ENCODE measurements around the gene VEGFC.

VEGFC gene

GRCh38 chr4:176734461-176734860 is 58.3 kb downstream of the VEGFC start:
- no peak overlapping the region for H2AK5ac ChIP-seq (ENCODE audit: low read length)
- WGBS (ENCODE audit: extremely low coverage, insufficient coverage, low lambda C conversion rate): no CpG with 5 or more reads among the region's 4 CpGs
- H2BK120ac ChIP-seq (ENCODE audit: low read depth, low read length): no peak overlapping the region
- DNase-seq: no peak
- H3K79me1 ChIP-seq (ENCODE audit: low read length): no peaks in the 10 kb centered on the region
- no peak overlapping the region for H3K9ac ChIP-seq (ENCODE audit: low read length)
- H3K56ac ChIP-seq (ENCODE audit: low read length): no peak overlapping the region
- H4K5ac ChIP-seq (ENCODE audit: low read length): no peak overlapping the region
- H3K79me2 ChIP-seq (ENCODE audit: control insufficient read depth, insufficient read depth, low read length): no peaks in the 10 kb centered on the region
- H3K27me3 ChIP-seq (ENCODE audit: insufficient read depth, low read length, poor library complexity): no peaks in the 10 kb centered on the region
- no peak overlapping the region for H2BK5ac ChIP-seq (ENCODE audit: low read length)
- no peak overlapping the region for H3K4ac ChIP-seq (ENCODE audit: low read depth, low read length)
- no peaks in the 10 kb centered on the region for H3K36me3 ChIP-seq (ENCODE audit: control insufficient read depth, insufficient read depth, low read length)
- H3K4me2 ChIP-seq (ENCODE audit: low read length): no peak overlapping the region
- H3K4me1 ChIP-seq (ENCODE audit: control insufficient read depth, low read depth, low read length): no peaks in the 10 kb centered on the region
- no peak overlapping the region for H4K8ac ChIP-seq (ENCODE audit: low read depth, low read length)
- no peak overlapping the region for H3K18ac ChIP-seq (ENCODE audit: low read length)
- no peak overlapping the region for H3K23ac ChIP-seq (ENCODE audit: low read length)
- no peak overlapping the region for H3K27ac ChIP-seq (ENCODE audit: low read depth, low read length)
- no peak overlapping the region for H2BK15ac ChIP-seq (replicated peaks; ENCODE audit: low read depth)
- H3K4me3 ChIP-seq (ENCODE audit: low read length): no peak overlapping the region

GRCh38 chr4:176729489-176729888 is 63.2 kb downstream of the VEGFC start:
- Histone ChIP-seq H2BK120ac (ENCODE audit: low read depth, low read length) (no peak overlapping the region), H4K5ac (ENCODE audit: low read length) (no peak overlapping the region), H3K23ac (ENCODE audit: low read length) (no peak overlapping the region), H3K27me3 (ENCODE audit: insufficient read depth, low read length, poor library complexity) (no peaks in the 10 kb centered on the region), H4K8ac (ENCODE audit: low read depth, low read length) (no peak overlapping the region), H3K56ac (ENCODE audit: low read length) (no peak overlapping the region), H3K4me3 (ENCODE audit: low read length) (no peak overlapping the region), H3K9ac (ENCODE audit: low read length) (no peak overlapping the region), H3K36me3 (ENCODE audit: control insufficient read depth, insufficient read depth, low read length) (no peaks in the 10 kb centered on the region), H2BK5ac (ENCODE audit: low read length) (no peak overlapping the region), H3K79me1 (ENCODE audit: low read length) (no peaks in the 10 kb centered on the region), H3K4ac (ENCODE audit: low read depth, low read length) (no peak overlapping the region), H3K4me2 (ENCODE audit: low read length) (no peak overlapping the region), H3K27ac (ENCODE audit: low read depth, low read length) (no peak overlapping the region), H3K18ac (ENCODE audit: low read length) (no peak overlapping the region), H2BK15ac (replicated peaks; ENCODE audit: low read depth) (no peak overlapping the region), H2AK5ac (ENCODE audit: low read length) (no peak overlapping the region), H3K4me1 (ENCODE audit: control insufficient read depth, low read depth, low read length) (no peaks in the 10 kb centered on the region), H3K79me2 (ENCODE audit: control insufficient read depth, insufficient read depth, low read length) (no peaks in the 10 kb centered on the region)
- DNase-seq: no peak
- WGBS (ENCODE audit: extremely low coverage, insufficient coverage, low lambda C conversion rate): 100% methylated on average over 2 of the region's 3 CpGs

- no peak overlapping the region for H3K4me2 ChIP-seq (ENCODE audit: low read length)
- no peak overlapping the region for H3K56ac ChIP-seq (ENCODE audit: low read length)
- no peaks in the 10 kb centered on the region for H3K79me2 ChIP-seq (ENCODE audit: control insufficient read depth, insufficient read depth, low read length)
- no peak overlapping the region for H2BK120ac ChIP-seq (ENCODE audit: low read depth, low read length)
- H4K8ac ChIP-seq (ENCODE audit: low read depth, low read length): no peak overlapping the region
- H3K4me1 ChIP-seq (ENCODE audit: control insufficient read depth, low read depth, low read length): no peaks in the 10 kb centered on the region
- H3K79me1 ChIP-seq (ENCODE audit: low read length): no peaks in the 10 kb centered on the region
- no peak overlapping the region for H2BK5ac ChIP-seq (ENCODE audit: low read length)
- H2AK5ac ChIP-seq (ENCODE audit: low read length): no peak overlapping the region
- WGBS (ENCODE audit: extremely low coverage, insufficient coverage, low lambda C conversion rate): no CpG with 5 or more reads among the region's 8 CpGs
- no peak overlapping the region for H2BK15ac ChIP-seq (replicated peaks; ENCODE audit: low read depth)
- no peaks in the 10 kb centered on the region for H3K27me3 ChIP-seq (ENCODE audit: insufficient read depth, low read length, poor library complexity)
- H3K9ac ChIP-seq (ENCODE audit: low read length): no peak overlapping the region
- no peaks in the 10 kb centered on the region for H3K36me3 ChIP-seq (ENCODE audit: control insufficient read depth, insufficient read depth, low read length)
- H3K18ac ChIP-seq (ENCODE audit: low read length): no peak overlapping the region
- no peak overlapping the region for H3K23ac ChIP-seq (ENCODE audit: low read length)
- no peak overlapping the region for H4K5ac ChIP-seq (ENCODE audit: low read length)
- no peak overlapping the region for H3K27ac ChIP-seq (ENCODE audit: low read depth, low read length)
- no peak overlapping the region for H3K4me3 ChIP-seq (ENCODE audit: low read length)
- DNase-seq: no peak
- no peak overlapping the region for H3K4ac ChIP-seq (ENCODE audit: low read depth, low read length)
Measured at GRCh38 chr4:176726803-176727202, 65.9 kb downstream of the VEGFC start.

GRCh38 chr4:176721459-176721858 is 71.3 kb downstream of the VEGFC start:
- no peaks in the 10 kb centered on the region for H3K79me1 ChIP-seq (ENCODE audit: low read length)
- H3K4ac ChIP-seq (ENCODE audit: low read depth, low read length): no peak overlapping the region
- no peak overlapping the region for H3K27ac ChIP-seq (ENCODE audit: low read depth, low read length)
- H2BK15ac ChIP-seq (replicated peaks; ENCODE audit: low read depth): no peak overlapping the region
- H4K8ac ChIP-seq (ENCODE audit: low read depth, low read length): no peak overlapping the region
- H4K5ac ChIP-seq (ENCODE audit: low read length): no peak overlapping the region
- no peaks in the 10 kb centered on the region for H3K36me3 ChIP-seq (ENCODE audit: control insufficient read depth, insufficient read depth, low read length)
- no peaks in the 10 kb centered on the region for H3K79me2 ChIP-seq (ENCODE audit: control insufficient read depth, insufficient read depth, low read length)
- H3K23ac ChIP-seq (ENCODE audit: low read length): no peak overlapping the region
- WGBS (ENCODE audit: extremely low coverage, insufficient coverage, low lambda C conversion rate): no CpG with 5 or more reads among the region's 3 CpGs
- H2BK5ac ChIP-seq (ENCODE audit: low read length): no peak overlapping the region
- H2AK5ac ChIP-seq (ENCODE audit: low read length): no peak overlapping the region
- no peak overlapping the region for H3K4me2 ChIP-seq (ENCODE audit: low read length)
- H3K4me3 ChIP-seq (ENCODE audit: low read length): no peak overlapping the region
- H3K4me1 ChIP-seq (ENCODE audit: control insufficient read depth, low read depth, low read length): no peaks in the 10 kb centered on the region
- H3K27me3 ChIP-seq (ENCODE audit: insufficient read depth, low read length, poor library complexity): no peaks in the 10 kb centered on the region
- H3K9ac ChIP-seq (ENCODE audit: low read length): no peak overlapping the region
- no peak overlapping the region for H3K56ac ChIP-seq (ENCODE audit: low read length)
- no peak overlapping the region for H2BK120ac ChIP-seq (ENCODE audit: low read depth, low read length)
- no peak for DNase-seq
- no peak overlapping the region for H3K18ac ChIP-seq (ENCODE audit: low read length)

GRCh38 chr4:176718881-176719280 is 73.8 kb downstream of the VEGFC start:
- Histone ChIP-seq H2BK120ac (ENCODE audit: low read depth, low read length) (no peak overlapping the region), H3K27ac (ENCODE audit: low read depth, low read length) (no peak overlapping the region), H4K8ac (ENCODE audit: low read depth, low read length) (no peak overlapping the region), H3K4ac (ENCODE audit: low read depth, low read length) (no peak overlapping the region), H2BK5ac (ENCODE audit: low read length) (no peak overlapping the region), H3K4me3 (ENCODE audit: low read length) (no peak overlapping the region), H3K18ac (ENCODE audit: low read length) (no peak overlapping the region), H3K23ac (ENCODE audit: low read length) (no peak overlapping the region), H2AK5ac (ENCODE audit: low read length) (no peak overlapping the region), H3K56ac (ENCODE audit: low read length) (no peak overlapping the region), H3K4me1 (ENCODE audit: control insufficient read depth, low read depth, low read length) (no peaks in the 10 kb centered on the region), H3K4me2 (ENCODE audit: low read length) (no peak overlapping the region), H3K79me1 (ENCODE audit: low read length) (no peaks in the 10 kb centered on the region), H3K9ac (ENCODE audit: low read length) (no peak overlapping the region), H4K5ac (ENCODE audit: low read length) (no peak overlapping the region), H3K36me3 (ENCODE audit: control insufficient read depth, insufficient read depth, low read length) (no peaks in the 10 kb centered on the region), H2BK15ac (replicated peaks; ENCODE audit: low read depth) (no peak overlapping the region), H3K27me3 (ENCODE audit: insufficient read depth, low read length, poor library complexity) (no peaks in the 10 kb centered on the region), H3K79me2 (ENCODE audit: control insufficient read depth, insufficient read depth, low read length) (no peaks in the 10 kb centered on the region)
- WGBS (ENCODE audit: extremely low coverage, insufficient coverage, low lambda C conversion rate): no CpG with 5 or more reads among the region's 1 CpG
- no peak for DNase-seq

- H3K4me2 ChIP-seq (ENCODE audit: low read length): no peak overlapping the region
- no peaks in the 10 kb centered on the region for H3K36me3 ChIP-seq (ENCODE audit: control insufficient read depth, insufficient read depth, low read length)
- H3K79me1 ChIP-seq (ENCODE audit: low read length): no peaks in the 10 kb centered on the region
- H3K18ac ChIP-seq (ENCODE audit: low read length): no peak overlapping the region
- H3K27ac ChIP-seq (ENCODE audit: low read depth, low read length): no peak overlapping the region
- no peaks in the 10 kb centered on the region for H3K4me1 ChIP-seq (ENCODE audit: control insufficient read depth, low read depth, low read length)
- no peak overlapping the region for H3K4ac ChIP-seq (ENCODE audit: low read depth, low read length)
- H3K56ac ChIP-seq (ENCODE audit: low read length): no peak overlapping the region
- H3K9ac ChIP-seq (ENCODE audit: low read length): no peak overlapping the region
- no peak overlapping the region for H3K4me3 ChIP-seq (ENCODE audit: low read length)
- H3K79me2 ChIP-seq (ENCODE audit: control insufficient read depth, insufficient read depth, low read length): no peaks in the 10 kb centered on the region
- no peak overlapping the region for H3K23ac ChIP-seq (ENCODE audit: low read length)
- no peak overlapping the region for H2BK120ac ChIP-seq (ENCODE audit: low read depth, low read length)
- no peak overlapping the region for H2BK15ac ChIP-seq (replicated peaks; ENCODE audit: low read depth)
- no peak overlapping the region for H2BK5ac ChIP-seq (ENCODE audit: low read length)
- DNase-seq: no peak
- H3K27me3 ChIP-seq (ENCODE audit: insufficient read depth, low read length, poor library complexity): no peaks in the 10 kb centered on the region
- no peak overlapping the region for H4K5ac ChIP-seq (ENCODE audit: low read length)
- no peak overlapping the region for H4K8ac ChIP-seq (ENCODE audit: low read depth, low read length)
- H2AK5ac ChIP-seq (ENCODE audit: low read length): no peak overlapping the region
- no CpG with 5 or more reads among the region's 2 CpGs for WGBS (ENCODE audit: extremely low coverage, insufficient coverage, low lambda C conversion rate)
Measured at GRCh38 chr4:176717237-176717636, 75.5 kb downstream of the VEGFC start.
